Measurements from ENCODE around the gene ELP5.
"Not testable (repeated sequence)": the region's sequence is repeated elsewhere in the genome, so short reads cannot be mapped to it uniquely, and the experiment has no call there.

ELP5 gene

DNA sequence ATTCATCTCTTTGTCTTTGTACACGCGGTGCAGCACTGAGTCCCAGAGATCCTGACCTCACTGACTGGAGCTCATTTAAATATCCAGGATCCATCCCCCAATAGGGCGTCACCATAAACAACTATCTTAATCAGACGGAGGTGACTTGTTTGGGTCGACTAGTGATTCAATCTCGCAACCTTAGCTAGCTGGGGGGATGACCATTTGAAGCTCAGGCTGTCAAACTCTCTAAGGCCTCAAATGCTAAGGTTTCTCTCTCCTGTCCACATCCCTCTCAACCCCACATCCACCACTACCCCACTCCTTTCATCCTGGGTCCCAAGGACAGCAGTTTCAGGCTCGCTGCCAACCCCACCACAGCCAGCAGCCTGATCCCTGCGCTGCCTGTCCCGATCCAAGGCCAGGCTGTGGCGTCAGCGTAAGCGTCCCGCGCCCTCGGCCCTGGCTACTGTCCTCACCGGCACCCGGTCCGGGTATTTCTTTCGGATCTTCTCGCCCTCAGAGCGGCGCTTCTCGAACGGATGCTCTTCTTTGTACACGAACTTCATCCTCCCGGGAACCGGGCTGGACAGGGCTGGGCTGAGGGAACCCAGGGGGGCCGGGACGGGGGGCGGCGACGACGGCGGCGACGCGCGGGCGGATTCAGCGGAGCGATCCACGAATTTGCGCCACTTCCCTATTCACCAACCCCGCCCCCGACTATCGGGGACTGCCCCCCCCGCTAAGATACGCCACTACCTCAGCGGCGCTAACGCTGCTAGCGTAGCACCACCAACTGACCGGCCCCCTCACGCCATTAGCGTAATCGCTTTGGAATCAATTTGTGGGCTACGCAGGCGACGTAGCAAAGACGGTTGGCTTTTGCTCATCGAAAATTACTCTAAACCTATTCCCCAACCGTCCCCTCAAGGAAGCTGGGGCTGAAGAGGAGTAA lies 10.0 kb upstream of the ELP5 start, which contains the start of gene GABARAP:
GABARAP (minus strand) TSS at position 667 of the 934 bp plus-strand sequence; CDS start at position 548, 119 bp downstream.
- ATAC-seq (ENCODE audit: insufficient read depth, low read depth), result peak; percentile 3

GRCh38 chr17:7242717-7243452 lies 9.1 kb upstream of the ELP5 start:
- Histone ChIP-seq H3K79me2 (ENCODE audit: insufficient read depth, low read length) (peaks cover 60% of the 10 kb centered on the region), H3K36me3 (ENCODE audit: insufficient read depth, low read length) (peaks cover 46% of the 10 kb centered on the region), H3K9ac (ENCODE audit: low read depth, low read length) (peak overlapping the region; percentile 66), H3K4me2 (ENCODE audit: insufficient read depth, low read length) (peak overlapping the region; percentile 72), H3K27ac (ENCODE audit: low read length) (peak overlapping the region; percentile 94), H3K4me1 (ENCODE audit: insufficient read depth, low read length) (peaks cover 41% of the 10 kb centered on the region), H3K9me3 (ENCODE audit: insufficient read depth, low read length, severe bottlenecking) (no peaks in the 10 kb centered on the region), H3K4me3 (ENCODE audit: low read depth in 1 of 2, low read length in 2 of 2) (peak overlapping the region; percentile 68 to 87), H4K20me1 (ENCODE audit: insufficient read depth, low read length) (peaks cover 24% of the 10 kb centered on the region), H2AFZ (ENCODE audit: low read depth, low read length) (peak overlapping the region; percentile 89), H3K27me3 (ENCODE audit: insufficient read depth, low read length, poor library complexity) (no peaks in the 10 kb centered on the region)
- TF ChIP-seq, protein P1, sequence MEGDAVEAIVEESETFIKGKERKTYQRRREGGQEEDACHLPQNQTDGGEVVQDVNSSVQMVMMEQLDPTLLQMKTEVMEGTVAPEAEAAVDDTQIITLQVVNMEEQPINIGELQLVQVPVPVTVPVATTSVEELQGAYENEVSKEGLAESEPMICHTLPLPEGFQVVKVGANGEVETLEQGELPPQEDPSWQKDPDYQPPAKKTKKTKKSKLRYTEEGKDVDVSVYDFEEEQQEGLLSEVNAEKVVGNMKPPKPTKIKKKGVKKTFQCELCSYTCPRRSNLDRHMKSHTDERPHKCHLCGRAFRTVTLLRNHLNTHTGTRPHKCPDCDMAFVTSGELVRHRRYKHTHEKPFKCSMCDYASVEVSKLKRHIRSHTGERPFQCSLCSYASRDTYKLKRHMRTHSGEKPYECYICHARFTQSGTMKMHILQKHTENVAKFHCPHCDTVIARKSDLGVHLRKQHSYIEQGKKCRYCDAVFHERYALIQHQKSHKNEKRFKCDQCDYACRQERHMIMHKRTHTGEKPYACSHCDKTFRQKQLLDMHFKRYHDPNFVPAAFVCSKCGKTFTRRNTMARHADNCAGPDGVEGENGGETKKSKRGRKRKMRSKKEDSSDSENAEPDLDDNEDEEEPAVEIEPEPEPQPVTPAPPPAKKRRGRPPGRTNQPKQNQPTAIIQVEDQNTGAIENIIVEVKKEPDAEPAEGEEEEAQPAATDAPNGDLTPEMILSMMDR (IDR thresholded peaks at IDR 0.05; ENCODE audit: borderline replicate concordance, extremely low read depth, low read length, poor library complexity, severe bottlenecking), result no peak
- ATAC-seq (ENCODE audit: insufficient read depth, low read depth) (peak; percentile 41), DNase-seq (peak; percentile 94)

More for the DNA sequence above, 10.0 kb upstream of the ELP5 start, which contains the start of gene GABARAP:
- Histone ChIP-seq H3K4me2 (ENCODE audit: insufficient read depth, low read length) (peak within 1 kb of the TSS; percentile 72), H3K79me2 (ENCODE audit: insufficient read depth, low read length) (peaks cover 60% of the 10 kb centered on the region), H3K27ac (ENCODE audit: low read length) (peak within 1 kb of the TSS; percentile 94), H4K20me1 (ENCODE audit: insufficient read depth, low read length) (peaks cover 20% of the 10 kb centered on the region), H3K4me3 (ENCODE audit: low read depth in 1 of 2, low read length in 2 of 2) (peak within 1 kb of the TSS; percentile 68 to 87), H3K9me3 (ENCODE audit: insufficient read depth, low read length, severe bottlenecking) (no peaks in the 10 kb centered on the region), H3K36me3 (ENCODE audit: insufficient read depth, low read length) (peaks cover 49% of the 10 kb centered on the region), H3K9ac (ENCODE audit: low read depth, low read length) (peak within 1 kb of the TSS; percentile 66), H3K4me1 (ENCODE audit: insufficient read depth, low read length) (peaks cover 44% of the 10 kb centered on the region), H2AFZ (ENCODE audit: low read depth, low read length) (peak within 1 kb of the TSS; percentile 89), H3K27me3 (ENCODE audit: insufficient read depth, low read length, poor library complexity) (no peaks in the 10 kb centered on the region)
- TF ChIP-seq, protein P1 (IDR thresholded peaks at IDR 0.05; ENCODE audit: borderline replicate concordance, extremely low read depth, low read length, poor library complexity, severe bottlenecking), result no peak
- TF ChIP-seq EZH2 (IDR thresholded peaks at IDR 0.05; ENCODE audit: borderline replicate concordance, low read depth, low read length, severe bottlenecking), result no peak
- peak; percentile 89 for DNase-seq

DNA sequence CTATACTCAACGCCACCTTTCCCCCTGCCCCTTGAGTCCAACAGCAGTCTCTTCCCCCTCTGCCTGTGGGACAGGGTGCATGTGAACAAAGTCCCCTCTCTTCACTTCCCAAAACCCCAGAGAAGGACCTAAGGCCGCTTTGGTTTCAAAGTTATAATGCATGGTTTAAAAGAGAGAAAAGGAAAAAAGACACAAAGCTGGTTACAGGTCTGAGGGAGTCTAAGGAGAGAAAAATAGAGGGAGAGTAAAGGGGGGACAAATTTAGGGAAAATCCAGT lies 8.6 kb upstream of the ELP5 start:
- H3K4me3 ChIP-seq (ENCODE audit: low read depth in 1 of 2, low read length in 2 of 2), result peak overlapping the region in 1 of 2 experiments; percentile 87; a peak in 3 of 4 replicates
- H4K20me1 ChIP-seq (ENCODE audit: insufficient read depth, low read length), result peaks cover 25% of the 10 kb centered on the region
- ATAC-seq (ENCODE audit: insufficient read depth, low read depth) (no peak), DNase-seq (no peak)
- peaks cover 60% of the 10 kb centered on the region for H3K79me2 ChIP-seq (ENCODE audit: insufficient read depth, low read length)
- TF ChIP-seq EZH2 (IDR thresholded peaks at IDR 0.05; ENCODE audit: borderline replicate concordance, low read depth, low read length, severe bottlenecking), result no peak
- TF ChIP-seq, protein P1 (IDR thresholded peaks at IDR 0.05; ENCODE audit: borderline replicate concordance, extremely low read depth, low read length, poor library complexity, severe bottlenecking), result no peak
- no peaks in the 10 kb centered on the region for H3K27me3 ChIP-seq (ENCODE audit: insufficient read depth, low read length, poor library complexity)
- H3K27ac ChIP-seq (ENCODE audit: low read length), result peak overlapping the region; percentile 94
- H3K4me2 ChIP-seq (ENCODE audit: insufficient read depth, low read length), result peak overlapping the region; percentile 72
- H2AFZ ChIP-seq (ENCODE audit: low read depth, low read length), result peak overlapping the region; percentile 55; the same call in 1 of the 2 replicates
- H3K9ac ChIP-seq (ENCODE audit: low read depth, low read length), result peak overlapping the region; percentile 66
- peaks cover 46% of the 10 kb centered on the region for H3K36me3 ChIP-seq (ENCODE audit: insufficient read depth, low read length)
- H3K9me3 ChIP-seq (ENCODE audit: insufficient read depth, low read length, severe bottlenecking), result no peaks in the 10 kb centered on the region
- H3K4me1 ChIP-seq (ENCODE audit: insufficient read depth, low read length), result peaks cover 41% of the 10 kb centered on the region

- not testable (repeated sequence) for H2AFZ ChIP-seq (ENCODE audit: low read depth, low read length); ATAC-seq (ENCODE audit: insufficient read depth, low read depth); H3K27me3 ChIP-seq (ENCODE audit: insufficient read depth, low read length, poor library complexity); H3K9ac ChIP-seq (ENCODE audit: low read depth, low read length); H3K27ac ChIP-seq (ENCODE audit: low read length); H3K9me3 ChIP-seq (ENCODE audit: insufficient read depth, low read length, severe bottlenecking); H3K4me2 ChIP-seq (ENCODE audit: insufficient read depth, low read length); H3K4me3 ChIP-seq (ENCODE audit: low read depth in 1 of 2, low read length in 2 of 2); DNase-seq
- H3K4me1 ChIP-seq (ENCODE audit: insufficient read depth, low read length), result peaks cover 46% of the 10 kb centered on the region
- peaks cover 29% of the 10 kb centered on the region for H4K20me1 ChIP-seq (ENCODE audit: insufficient read depth, low read length)
- peaks cover 60% of the 10 kb centered on the region for H3K79me2 ChIP-seq (ENCODE audit: insufficient read depth, low read length)
- H3K36me3 ChIP-seq (ENCODE audit: insufficient read depth, low read length), result peaks cover 49% of the 10 kb centered on the region
Measured at GRCh38 chr17:7243838-7244237, 8.2 kb upstream of the ELP5 start.

Measured in DND-41 (cell line).